Medulla oblongata (tissue), 1 donor: ENCODE results near the gene NR1I2.

Source experiments
- DNase-seq: peaks from one replicate; pipeline ENCODE4 v3.0.0-alpha.2; 2015; ENCODE audit errors: extremely low spot score

Gene NR1I2

GRCh38 chr3:119779731-119780383 lies 2.0 kb upstream of the NR1I2 start:
- DNase-seq, result no peak

DNA sequence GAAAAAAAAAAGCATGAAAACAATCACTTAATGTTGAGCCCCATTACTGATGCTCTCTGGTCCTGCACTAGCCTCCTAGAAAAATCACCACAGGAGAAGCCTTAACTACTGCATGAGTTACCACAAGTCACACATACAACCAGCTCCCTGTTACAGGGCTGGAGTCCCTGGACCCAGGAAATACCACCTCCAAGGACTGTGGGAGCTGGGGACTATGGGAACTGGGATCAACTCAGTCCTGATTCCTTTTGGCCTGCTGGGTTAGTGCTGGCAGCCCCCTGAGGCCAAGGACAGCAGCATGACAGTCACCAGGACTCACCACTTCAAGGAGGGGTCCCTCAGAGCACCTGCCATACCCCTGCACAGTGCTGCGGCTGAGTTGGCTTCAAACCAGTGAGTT lies 559 bp downstream of the NR1I2 start:
- DNase-seq, result no peak

DNA sequence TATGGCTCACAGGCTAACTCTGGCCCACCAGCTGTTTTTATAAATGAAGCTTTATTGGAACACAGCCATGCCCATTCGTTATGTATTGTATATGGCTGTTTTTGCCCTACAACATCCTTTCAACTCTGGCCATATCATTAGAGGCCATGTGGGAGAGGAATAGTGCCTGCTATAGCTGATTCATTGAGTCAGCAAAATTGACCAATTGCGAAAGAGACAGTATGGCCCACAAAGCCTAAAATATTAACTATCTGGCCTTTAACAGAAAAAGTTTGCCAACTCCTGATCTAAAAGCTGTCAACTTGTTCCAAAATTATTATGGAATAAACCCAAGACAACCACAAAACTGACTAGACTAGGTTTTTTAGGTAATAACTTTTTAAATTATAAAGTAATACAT lies 1.4 kb downstream of the NR1I2 start:
- no peak for DNase-seq

GRCh38 chr3:119783883-119784282 lies 2.0 kb downstream of the NR1I2 start:
- no peak for DNase-seq

- DNase-seq, result no peak
Observed at GRCh38 chr3:119786409-119786808, 4.5 kb downstream of the NR1I2 start.

- no peak for DNase-seq
Observed at GRCh38 chr3:119790369-119790768, 8.5 kb downstream of the NR1I2 start.

DNA sequence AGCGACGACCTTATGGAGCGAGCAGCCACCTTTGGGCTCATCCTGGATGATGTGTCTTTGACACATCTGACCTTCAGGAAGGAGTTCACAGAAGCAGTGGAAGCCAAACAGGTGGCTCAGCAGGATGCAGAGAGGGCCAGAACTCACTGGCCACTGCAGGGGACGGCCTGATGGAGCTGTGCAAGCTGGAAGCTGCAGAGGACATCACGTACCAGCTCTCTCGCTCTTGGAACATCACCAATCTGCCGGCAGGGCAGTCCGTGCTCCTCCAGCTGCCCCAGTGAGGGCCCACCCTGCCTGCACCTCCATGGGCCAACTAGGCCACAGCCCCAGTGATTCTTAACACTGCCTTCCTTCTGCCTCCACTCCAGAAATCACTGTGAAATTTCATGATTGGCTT lies 10.4 kb downstream of the NR1I2 start:
- no peak for DNase-seq

- DNase-seq, result no peak
Observed at GRCh38 chr3:119794401-119794800, 12.5 kb downstream of the NR1I2 start.

DNA sequence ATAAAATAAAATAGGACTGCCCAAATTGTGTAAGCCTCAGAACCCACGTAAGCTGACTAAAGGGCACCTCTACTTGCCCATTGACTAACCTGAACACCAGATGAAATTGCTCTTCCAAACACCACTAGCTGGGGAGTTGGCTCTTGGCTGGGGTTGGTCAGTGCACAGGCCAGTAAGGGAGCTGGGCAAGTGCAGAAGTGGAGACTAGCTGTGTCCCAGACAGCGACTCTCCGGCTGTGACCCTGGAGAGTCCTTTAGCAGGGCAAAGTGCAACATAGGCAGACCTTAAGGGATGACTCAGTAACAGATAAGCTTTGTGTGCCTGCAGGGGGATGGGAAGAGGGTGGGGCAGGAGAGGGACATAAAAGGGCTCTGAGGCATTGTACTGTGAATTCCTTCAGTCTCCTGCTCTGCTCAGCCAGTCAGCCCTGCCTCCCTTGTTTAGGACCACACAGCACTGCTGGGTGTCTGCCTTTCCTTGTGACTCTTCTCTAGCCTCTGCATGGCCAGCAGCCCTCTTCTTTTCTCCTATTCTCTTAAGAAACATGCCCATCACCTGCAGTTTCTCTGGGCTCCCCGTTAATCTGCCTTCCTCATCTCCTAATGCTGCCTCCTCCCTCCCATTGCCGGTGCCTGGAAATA lies 13.2 kb downstream of the NR1I2 start:
- DNase-seq, result no peak

DNA sequence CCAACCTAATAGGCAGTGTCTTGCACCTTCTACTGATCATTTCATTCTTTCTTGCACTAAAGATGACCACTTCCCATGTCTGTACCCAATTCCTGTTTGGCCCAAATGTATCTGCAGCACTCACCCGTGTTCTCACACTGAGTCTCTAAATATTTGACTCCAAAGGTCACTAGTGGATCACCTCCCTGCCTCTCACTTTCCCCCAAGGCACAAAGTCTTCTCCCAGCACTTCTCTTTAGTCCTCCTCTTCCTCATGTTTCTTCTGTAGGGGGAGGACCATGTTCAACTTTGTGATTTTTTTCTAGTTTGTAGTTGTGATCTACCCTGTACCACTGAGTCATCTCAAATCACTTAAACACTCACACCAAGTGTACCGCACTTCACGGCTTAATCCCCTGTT lies 13.9 kb downstream of the NR1I2 start:
- no peak for DNase-seq

- no peak for DNase-seq
Observed at GRCh38 chr3:119796368-119796767, 14.5 kb downstream of the NR1I2 start.

DNA sequence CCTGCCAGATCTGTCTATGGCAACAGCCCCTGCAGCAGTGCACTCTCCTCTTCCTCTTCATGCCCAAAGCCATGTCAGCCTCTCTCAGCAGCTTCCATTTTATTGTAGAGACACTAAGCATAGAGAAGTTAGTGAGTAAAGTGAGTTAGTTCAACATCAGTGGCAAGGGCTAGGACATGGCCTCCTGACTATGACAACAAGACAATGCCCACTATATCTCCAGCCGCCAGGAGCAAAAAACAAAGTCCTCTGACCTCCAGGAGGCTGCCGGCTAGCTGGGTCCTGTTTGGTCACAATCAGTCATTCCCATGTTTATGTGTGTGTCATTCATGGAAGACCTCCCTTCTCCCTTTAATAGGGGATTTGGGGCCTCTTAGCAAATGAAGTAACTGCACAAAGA lies 14.9 kb downstream of the NR1I2 start:
- DNase-seq, result no peak

- no peak for DNase-seq
Observed at GRCh38 chr3:119800844-119801243, 18.9 kb downstream of the NR1I2 start.

GRCh38 chr3:119808244-119808643 lies 26.3 kb downstream of the NR1I2 start:
- no peak for DNase-seq

GRCh38 chr3:119808843-119809242 lies 26.9 kb downstream of the NR1I2 start:
- no peak for DNase-seq

DNA sequence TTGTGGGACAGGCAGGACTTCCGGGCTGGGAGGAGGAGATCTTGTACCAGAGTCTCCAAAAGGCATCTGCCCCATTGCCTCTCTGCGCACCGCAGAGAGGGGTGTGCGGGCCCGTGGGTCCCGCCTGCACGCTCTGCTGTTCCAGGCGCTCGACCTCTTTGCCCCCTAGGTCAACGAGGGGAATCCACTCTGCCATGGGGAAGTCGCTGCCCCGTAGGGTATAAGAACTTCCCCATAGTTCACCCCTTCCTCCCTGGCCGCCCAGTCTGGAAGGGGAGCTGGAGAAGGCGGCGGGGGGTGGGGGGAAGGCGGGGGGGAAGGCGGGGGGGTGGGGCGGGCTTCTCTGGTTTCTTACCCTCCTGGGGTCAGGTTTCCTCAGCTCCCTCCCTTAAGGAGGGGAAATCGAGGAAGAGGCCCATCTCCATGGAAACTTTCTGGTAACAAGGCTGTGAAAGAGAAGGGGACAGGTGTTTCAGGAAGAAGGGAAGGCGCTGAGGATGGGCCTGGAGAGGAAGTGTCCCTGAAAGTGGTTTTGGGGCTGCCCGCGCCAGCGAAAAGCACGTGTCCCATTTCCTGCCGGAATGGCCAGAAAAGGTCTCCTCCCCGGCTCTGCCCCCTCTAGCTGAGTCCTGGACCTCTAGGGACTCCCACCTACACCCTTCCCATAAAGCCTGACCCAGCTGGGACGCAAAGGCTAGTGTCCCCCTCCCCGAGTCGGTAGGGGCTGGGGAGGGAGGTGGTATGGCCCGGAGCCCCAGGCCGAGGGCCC lies 27.5 kb downstream of the NR1I2 start:
- no peak for DNase-seq

- peak; percentile 14 for DNase-seq
Observed at GRCh38 chr3:119810018-119810435, 28.1 kb downstream of the NR1I2 start.

DNA sequence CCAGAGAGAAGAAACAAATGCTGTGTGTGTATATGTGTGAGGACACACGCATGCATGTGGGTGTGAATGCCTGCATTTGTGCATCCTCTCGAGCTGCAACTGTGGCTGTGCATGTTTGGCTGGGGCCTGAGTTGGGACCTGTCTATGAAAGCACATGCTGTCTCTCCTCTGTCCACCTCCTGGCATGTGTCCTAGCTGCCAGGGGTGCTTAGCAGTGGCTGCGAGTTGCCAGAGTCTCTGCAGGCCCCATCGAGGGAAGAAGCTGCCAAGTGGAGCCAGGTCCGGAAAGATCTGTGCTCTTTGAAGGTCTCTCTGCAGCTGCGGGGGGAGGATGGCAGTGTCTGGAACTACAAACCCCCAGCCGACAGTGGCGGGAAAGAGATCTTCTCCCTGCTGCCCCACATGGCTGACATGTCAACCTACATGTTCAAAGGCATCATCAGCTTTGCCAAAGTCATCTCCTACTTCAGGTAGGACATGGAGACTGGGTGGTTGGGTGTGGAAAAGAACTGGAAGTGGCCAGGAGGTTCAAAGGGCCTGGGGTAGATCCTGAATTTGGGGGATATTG lies 30.7 kb downstream of the NR1I2 start:
- no peak for DNase-seq

GRCh38 chr3:119815716-119816115 lies 33.8 kb downstream of the NR1I2 start:
- no peak for DNase-seq

- no peak for DNase-seq
Observed at GRCh38 chr3:119817071-119817470, 35.2 kb downstream of the NR1I2 start.

DNA sequence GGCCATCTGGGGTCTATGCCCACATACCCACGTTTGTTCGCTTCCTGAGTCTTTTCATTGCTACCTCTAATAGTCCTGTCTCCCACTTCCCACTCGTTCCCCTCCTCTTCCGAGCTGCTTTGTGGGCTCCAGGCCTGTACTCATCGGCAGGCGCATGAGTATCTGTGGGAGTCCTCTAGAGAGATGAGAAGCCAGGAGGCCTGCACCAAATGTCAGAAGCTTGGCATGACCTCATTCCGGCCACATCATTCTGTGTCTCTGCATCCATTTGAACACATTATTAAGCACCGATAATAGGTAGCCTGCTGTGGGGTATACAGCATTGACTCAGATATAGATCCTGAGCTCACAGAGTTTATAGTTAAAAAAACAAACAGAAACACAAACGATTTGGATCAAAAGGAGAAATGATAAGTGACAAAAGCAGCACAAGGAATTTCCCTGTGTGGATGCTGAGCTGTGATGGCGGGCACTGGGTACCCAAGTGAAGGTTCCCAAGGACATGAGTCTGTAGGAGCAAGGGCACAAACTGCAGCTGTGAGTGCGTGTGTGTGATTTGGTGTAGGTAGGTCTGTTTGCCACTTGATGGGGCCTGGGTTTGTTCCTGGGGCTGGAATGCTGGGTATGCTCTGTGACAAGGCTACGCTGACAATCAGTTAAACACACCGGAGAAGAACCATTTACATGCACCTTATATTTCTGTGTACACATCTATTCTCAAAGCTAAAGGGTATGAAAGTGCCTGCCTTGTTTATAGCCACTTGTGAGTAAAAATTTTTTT lies 35.9 kb downstream of the NR1I2 start:
- DNase-seq, result no peak

GRCh38 chr3:119818937-119819336 lies 37.0 kb downstream of the NR1I2 start:
- DNase-seq, result no peak
